Right lobe of liver (tissue), 4 donors: ENCODE data around the gene TLCD1.

ENCODE experiments used
- POLR2A ChIP-seq: fragments of 450-650 bp; IDR thresholded peaks from one replicate; pipeline ENCODE4 v1.6.1; 2017; ENCODE audit warnings: antibody characterized with exemption, mild to moderate bottlenecking
- TF ChIP-seq, protein P1 (sequence below), 4 donors: fragments of 200-600 bp in 3 of 4; fragments of 450-650 bp in 1 of 4; IDR thresholded peaks; one replicate each; pipeline versions ENCODE4 v1.5.1 to v1.8.0; 2016 to 2022; ENCODE audit warnings: antibody characterized with exemption in 4 of 4, mild to moderate bottlenecking in 2 of 4
- donor health status: DM: no; HTN: no; CAD: no.
- donor health status: DM: no; HTN: no; CAD: no.
- donor health status: DM: no; HTN: yes; CAD: no.

DNA sequence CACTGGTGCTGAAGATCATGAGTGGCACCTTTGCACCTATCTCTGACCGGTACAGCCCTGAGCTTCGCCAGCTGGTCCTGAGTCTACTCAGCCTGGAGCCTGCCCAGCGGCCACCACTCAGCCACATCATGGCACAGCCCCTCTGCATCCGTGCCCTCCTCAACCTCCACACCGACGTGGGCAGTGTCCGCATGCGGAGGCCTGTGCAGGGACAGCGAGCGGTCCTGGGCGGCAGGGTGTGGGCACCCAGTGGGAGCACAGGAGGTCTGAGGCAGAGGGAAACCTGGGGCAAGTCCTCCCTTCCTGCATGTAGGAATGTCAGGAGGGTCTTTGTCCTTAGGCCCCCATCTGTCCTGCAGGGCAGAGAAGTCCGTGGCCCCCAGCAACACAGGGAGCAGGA is 11.3 kb upstream of the TLCD1 start:
- TF ChIP-seq, protein P1, sequence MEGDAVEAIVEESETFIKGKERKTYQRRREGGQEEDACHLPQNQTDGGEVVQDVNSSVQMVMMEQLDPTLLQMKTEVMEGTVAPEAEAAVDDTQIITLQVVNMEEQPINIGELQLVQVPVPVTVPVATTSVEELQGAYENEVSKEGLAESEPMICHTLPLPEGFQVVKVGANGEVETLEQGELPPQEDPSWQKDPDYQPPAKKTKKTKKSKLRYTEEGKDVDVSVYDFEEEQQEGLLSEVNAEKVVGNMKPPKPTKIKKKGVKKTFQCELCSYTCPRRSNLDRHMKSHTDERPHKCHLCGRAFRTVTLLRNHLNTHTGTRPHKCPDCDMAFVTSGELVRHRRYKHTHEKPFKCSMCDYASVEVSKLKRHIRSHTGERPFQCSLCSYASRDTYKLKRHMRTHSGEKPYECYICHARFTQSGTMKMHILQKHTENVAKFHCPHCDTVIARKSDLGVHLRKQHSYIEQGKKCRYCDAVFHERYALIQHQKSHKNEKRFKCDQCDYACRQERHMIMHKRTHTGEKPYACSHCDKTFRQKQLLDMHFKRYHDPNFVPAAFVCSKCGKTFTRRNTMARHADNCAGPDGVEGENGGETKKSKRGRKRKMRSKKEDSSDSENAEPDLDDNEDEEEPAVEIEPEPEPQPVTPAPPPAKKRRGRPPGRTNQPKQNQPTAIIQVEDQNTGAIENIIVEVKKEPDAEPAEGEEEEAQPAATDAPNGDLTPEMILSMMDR (IDR thresholded peaks at IDR 0.05) = no peak
- no peak for TF ChIP-seq POLR2A
